MM.1S (cell line): ENCODE data around the gene PTPRJ.

Experiments
- EZH2 ChIP-seq: fragments of 300-600 bp; sonication (generic); optimal IDR thresholded peaks from 2 replicates; pipeline ENCODE3; 2017; ENCODE audit warnings: low read depth, mild to moderate bottlenecking, antibody characterized with exemption, low read length, mixed read lengths
- TF ChIP-seq, protein P1 (sequence below): fragments of 300-600 bp; sonication (generic); IDR thresholded peaks from 2 replicates; pipeline ENCODE4 v1.5.1; 2016; ENCODE audit warnings: antibody characterized with exemption, low read length, mixed read lengths

DNA sequence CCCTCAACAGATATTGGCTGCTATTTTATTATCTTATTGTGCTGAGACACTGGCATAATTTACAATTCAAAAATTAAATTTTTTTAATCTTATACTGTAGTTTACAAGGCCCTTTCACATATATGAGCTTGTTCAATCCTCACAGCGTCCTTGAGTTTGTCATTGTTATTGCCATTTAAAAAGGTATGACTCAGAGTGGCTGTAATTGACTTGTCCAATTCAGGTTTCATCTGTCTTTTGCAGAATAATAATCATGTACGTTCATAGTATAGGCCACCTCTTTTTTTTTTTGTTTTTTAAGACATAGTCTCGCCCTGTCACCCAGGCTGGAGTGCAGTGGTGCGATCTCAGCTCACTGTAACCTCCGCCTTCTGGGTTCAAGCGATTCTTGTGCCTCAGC lies 11.5 kb downstream of the PTPRJ start:
- TF ChIP-seq EZH2 = no peak
- TF ChIP-seq, protein P1, sequence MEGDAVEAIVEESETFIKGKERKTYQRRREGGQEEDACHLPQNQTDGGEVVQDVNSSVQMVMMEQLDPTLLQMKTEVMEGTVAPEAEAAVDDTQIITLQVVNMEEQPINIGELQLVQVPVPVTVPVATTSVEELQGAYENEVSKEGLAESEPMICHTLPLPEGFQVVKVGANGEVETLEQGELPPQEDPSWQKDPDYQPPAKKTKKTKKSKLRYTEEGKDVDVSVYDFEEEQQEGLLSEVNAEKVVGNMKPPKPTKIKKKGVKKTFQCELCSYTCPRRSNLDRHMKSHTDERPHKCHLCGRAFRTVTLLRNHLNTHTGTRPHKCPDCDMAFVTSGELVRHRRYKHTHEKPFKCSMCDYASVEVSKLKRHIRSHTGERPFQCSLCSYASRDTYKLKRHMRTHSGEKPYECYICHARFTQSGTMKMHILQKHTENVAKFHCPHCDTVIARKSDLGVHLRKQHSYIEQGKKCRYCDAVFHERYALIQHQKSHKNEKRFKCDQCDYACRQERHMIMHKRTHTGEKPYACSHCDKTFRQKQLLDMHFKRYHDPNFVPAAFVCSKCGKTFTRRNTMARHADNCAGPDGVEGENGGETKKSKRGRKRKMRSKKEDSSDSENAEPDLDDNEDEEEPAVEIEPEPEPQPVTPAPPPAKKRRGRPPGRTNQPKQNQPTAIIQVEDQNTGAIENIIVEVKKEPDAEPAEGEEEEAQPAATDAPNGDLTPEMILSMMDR = no peak
